HTERT RPE-1 (cell line): Measurements from ENCODE around the gene FXYD3.

Source experiments
- in situ Hi-C: fragments of 300-500 bp; cut with MboI; formaldehyde crosslinking; loops from 4 replicates; pipeline ENCODE4 v1.14.3; 2020; ENCODE audit warnings: low sequenced_read_pairs

FXYD3 gene

GRCh38 chr19:35115177-35115951, at the start of gene FXYD3:
FXYD3 (plus strand) TSS chr19:35115823; CDS start chr19:35119377, 3,554 bp downstream.
- in situ Hi-C loops = no loop called here

GRCh38 chr19:35066121-35066520, 49.5 kb upstream of the FXYD3 start:
- in situ Hi-C loops = no loop called here

- in situ Hi-C loops = no loop called here
These were observed 48.7 kb upstream of the FXYD3 start for GRCh38 chr19:35066691-35067563.

- in situ Hi-C loops = no loop called here
These were observed 46.5 kb upstream of the FXYD3 start for GRCh38 chr19:35068941-35069634.

- in situ Hi-C loops = no loop called here
These were observed 45.9 kb upstream of the FXYD3 start for GRCh38 chr19:35069696-35070095.

- in situ Hi-C loops = no loop called here
These were observed 45.2 kb upstream of the FXYD3 start for GRCh38 chr19:35070471-35070870.

- in situ Hi-C loops = no loop called here
These were observed 42.1 kb upstream of the FXYD3 start for GRCh38 chr19:35073516-35073915.

GRCh38 chr19:35073941-35074340, 41.7 kb upstream of the FXYD3 start:
- in situ Hi-C loops = no loop called here

GRCh38 chr19:35074426-35075201, 41.0 kb upstream of the FXYD3 start:
- in situ Hi-C loops = no loop called here

GRCh38 chr19:35075202-35076025, 40.2 kb upstream of the FXYD3 start:
- in situ Hi-C loops = no loop called here

GRCh38 chr19:35076026-35076370, 39.6 kb upstream of the FXYD3 start:
- in situ Hi-C loops = no loop called here

- in situ Hi-C loops = no loop called here
These were observed 39.0 kb upstream of the FXYD3 start for GRCh38 chr19:35076657-35077056.

- in situ Hi-C loops = no loop called here
These were observed 38.0 kb upstream of the FXYD3 start for GRCh38 chr19:35077411-35078223.

GRCh38 chr19:35079826-35080225, 35.8 kb upstream of the FXYD3 start:
- in situ Hi-C loops = no loop called here

- in situ Hi-C loops = no loop called here
These were observed 34.9 kb upstream of the FXYD3 start for GRCh38 chr19:35080613-35081170.

- in situ Hi-C loops = no loop called here
These were observed 34.4 kb upstream of the FXYD3 start for GRCh38 chr19:35081201-35081600.

- in situ Hi-C loops = no loop called here
These were observed 31.7 kb upstream of the FXYD3 start for GRCh38 chr19:35083691-35084508.

GRCh38 chr19:35084509-35084762, 31.2 kb upstream of the FXYD3 start:
- in situ Hi-C loops = no loop called here
